Measurements from ENCODE around the gene RC3H2. TPM values are rescaled to one million over a fixed set of nuclear protein-coding genes. Genes with fewer than 3 reads are reported as not detected.

The RC3H2 gene, protein sequence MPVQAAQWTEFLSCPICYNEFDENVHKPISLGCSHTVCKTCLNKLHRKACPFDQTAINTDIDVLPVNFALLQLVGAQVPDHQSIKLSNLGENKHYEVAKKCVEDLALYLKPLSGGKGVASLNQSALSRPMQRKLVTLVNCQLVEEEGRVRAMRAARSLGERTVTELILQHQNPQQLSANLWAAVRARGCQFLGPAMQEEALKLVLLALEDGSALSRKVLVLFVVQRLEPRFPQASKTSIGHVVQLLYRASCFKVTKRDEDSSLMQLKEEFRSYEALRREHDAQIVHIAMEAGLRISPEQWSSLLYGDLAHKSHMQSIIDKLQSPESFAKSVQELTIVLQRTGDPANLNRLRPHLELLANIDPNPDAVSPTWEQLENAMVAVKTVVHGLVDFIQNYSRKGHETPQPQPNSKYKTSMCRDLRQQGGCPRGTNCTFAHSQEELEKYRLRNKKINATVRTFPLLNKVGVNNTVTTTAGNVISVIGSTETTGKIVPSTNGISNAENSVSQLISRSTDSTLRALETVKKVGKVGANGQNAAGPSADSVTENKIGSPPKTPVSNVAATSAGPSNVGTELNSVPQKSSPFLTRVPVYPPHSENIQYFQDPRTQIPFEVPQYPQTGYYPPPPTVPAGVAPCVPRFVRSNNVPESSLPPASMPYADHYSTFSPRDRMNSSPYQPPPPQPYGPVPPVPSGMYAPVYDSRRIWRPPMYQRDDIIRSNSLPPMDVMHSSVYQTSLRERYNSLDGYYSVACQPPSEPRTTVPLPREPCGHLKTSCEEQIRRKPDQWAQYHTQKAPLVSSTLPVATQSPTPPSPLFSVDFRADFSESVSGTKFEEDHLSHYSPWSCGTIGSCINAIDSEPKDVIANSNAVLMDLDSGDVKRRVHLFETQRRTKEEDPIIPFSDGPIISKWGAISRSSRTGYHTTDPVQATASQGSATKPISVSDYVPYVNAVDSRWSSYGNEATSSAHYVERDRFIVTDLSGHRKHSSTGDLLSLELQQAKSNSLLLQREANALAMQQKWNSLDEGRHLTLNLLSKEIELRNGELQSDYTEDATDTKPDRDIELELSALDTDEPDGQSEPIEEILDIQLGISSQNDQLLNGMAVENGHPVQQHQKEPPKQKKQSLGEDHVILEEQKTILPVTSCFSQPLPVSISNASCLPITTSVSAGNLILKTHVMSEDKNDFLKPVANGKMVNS
- total RNA-seq: 48.6 and 85.1 TPM in 2 replicates

DNA sequence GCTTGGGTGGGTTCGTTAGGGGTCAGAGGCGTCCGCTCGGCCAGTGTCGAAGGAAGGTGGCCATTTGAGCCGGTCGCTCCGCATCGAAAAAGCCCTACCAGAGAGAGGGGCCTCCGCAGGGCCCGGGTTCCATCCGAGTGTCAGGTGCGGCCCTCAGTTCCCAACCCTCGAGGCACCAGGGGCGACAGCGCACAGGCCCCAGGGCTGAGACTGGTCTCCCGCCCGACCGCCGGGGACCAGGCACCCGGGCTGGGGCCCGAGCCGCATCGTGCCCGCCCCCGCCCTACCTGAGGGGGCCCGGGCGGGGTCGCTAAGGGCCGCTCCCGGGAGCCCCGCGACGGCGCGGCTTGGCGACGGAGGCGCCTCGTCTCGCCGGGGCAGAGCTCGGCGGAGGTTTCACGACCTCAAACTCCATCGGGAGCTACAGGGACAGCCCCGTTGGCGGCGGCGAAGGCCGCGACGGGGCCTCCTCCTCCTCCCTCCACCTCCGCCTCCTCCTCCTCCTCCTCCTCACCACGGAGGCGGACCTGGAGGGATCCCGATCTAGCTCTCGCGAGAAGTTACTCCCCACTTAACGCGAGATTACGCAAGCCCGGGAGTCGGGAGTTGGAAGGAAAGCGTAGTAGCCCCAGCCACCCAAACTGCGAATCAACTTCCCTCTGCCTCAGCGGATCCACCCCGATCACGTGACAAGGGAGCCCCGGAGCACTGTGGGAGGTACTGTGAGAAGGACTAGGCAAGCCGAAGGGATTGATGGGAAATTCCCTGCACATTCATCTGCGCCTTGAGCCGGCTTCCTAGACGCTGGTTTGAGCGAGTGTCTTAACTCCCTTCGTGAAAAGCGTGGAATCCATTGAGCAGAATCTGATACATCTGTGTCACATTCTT is at the start of gene RC3H2:
RC3H2 (minus strand) TSS at position 537 of the 888 bp plus-strand sequence. CDS start 7,850 bp downstream, outside the sequence.
- DNase-seq (ENCODE audit: low read depth in 2 of 2): peak; percentile 100

DNA sequence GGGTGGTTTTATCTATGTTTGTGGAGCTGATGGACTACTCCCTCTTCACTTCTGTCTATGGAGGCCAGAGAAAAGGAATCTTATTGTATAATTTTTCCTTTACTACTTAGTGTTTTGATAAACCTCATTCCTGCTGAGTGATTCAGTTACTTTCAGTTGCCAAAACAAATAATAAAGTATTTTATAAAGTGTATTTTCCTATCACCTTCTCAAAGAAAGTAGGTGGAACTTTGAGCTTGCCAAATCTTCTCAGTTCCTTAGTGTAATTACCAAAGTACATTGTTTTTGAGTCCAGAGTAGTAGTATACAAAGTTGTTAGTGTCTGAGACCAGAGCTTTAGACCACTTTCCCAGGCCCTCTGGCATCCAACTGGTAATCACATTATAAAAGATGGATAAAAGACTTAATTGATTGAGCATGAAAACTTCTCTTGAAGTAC is 49.1 kb upstream of the RC3H2 start:
- peak in 1 of 2 donors; percentile 65 for DNase-seq (ENCODE audit: low read depth in 2 of 2)

DNA sequence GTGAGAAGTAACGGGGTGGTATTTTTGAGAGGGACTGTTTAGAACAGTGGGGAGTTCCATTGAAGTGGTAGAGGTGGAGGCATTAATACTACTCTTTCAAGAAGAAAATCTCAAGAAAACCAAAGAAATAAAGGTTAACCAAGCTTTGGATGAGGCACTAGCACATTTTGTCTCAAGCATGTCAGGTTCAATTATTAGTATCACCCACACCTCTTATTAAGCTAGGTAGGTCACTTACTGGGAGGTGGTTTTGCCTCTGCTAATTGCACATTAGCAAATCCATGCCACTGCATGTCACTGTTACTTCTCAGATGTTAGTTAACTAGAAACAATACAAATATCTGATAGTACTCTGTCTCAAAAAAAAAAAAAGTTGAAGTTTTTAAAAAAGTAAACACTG is 45.9 kb upstream of the RC3H2 start:
- no peak for DNase-seq (ENCODE audit: low read depth in 2 of 2)

DNA sequence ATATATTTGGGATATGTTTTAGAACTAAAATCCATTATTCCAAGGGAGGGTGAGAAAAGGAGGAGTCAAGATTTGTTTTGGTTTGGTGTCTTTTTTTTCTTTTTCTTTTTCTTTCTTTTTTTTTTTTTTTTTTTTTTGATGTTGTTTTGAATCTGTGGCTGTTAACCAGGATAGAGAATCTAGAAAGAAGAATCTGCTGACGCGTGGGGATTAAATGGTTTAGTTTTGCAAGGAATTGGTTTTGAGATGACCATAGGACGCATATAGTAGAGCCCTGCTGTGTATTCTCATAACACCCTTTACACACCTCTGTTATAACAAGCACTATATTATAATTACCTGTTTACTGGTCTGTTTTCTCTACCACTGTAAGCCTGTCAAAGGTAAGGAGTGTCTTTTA is 45.1 kb upstream of the RC3H2 start:
- DNase-seq (ENCODE audit: low read depth in 2 of 2): no peak

DNA sequence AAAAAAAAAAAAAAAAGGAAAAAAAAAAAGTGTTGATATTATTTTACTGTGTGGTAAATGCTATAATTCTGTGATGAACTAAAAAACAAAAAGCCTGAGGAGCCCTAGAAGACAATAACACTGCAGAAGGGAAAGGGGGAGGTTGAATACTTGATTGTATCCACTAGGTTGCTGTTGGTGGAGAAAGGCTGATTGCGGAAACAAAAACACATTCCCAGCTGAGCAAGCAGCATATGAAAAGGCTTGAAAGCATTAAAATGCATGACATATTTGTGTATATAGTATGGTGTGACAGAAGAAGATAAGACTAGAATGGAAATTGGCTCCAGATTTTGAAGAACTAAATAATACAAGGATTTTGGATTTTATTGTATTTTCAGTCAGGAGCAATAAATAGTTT is 44.5 kb upstream of the RC3H2 start:
- DNase-seq (ENCODE audit: low read depth in 2 of 2): peak in 1 of 2 donors; percentile 65

DNA sequence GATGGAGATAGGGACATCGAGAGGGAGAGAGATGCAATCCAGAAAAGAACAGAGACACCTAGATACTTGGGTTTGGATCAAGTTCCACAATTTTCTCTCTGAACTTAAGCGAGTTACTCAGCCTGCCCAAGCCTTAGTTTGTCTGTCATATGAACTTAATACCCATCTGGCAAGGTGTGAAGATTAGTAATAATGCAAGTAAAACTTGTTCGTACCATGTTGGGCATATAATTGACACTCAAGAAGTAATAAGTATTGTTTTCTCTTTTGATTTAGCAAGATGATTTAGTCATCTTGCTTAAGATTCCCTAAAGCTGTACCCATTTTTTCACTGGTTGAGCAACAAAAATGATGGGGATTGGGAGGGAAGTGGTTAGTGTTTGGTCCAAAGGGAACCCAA is 43.2 kb upstream of the RC3H2 start:
- DNase-seq (ENCODE audit: low read depth in 2 of 2): no peak

DNA sequence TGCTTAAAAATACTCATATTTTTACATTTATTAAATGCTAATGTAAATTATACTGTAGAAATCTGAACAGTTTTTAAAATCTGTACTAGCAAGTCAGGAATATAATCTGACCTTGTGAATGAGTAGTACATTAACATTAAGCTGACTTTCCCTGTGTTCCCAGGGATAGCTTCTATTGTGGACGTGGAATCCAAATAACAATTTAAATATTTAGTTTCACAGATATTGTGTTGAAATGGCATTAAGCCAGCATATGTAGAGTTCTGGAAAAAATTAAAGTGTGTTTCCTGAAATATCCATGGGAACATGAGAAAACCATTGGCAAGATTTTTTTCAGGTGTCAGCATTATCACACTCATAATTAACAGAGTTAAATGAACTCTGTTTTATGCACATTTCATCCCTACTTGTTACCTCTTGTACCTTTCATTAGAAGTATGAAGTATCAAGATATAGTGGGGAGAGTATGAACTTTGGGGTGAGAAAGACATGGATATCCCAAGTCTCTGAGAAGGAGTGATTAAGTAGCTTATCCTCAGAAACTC is 41.4 kb upstream of the RC3H2 start:
- DNase-seq (ENCODE audit: low read depth in 2 of 2): peak in 1 of 2 donors; percentile 90

DNA sequence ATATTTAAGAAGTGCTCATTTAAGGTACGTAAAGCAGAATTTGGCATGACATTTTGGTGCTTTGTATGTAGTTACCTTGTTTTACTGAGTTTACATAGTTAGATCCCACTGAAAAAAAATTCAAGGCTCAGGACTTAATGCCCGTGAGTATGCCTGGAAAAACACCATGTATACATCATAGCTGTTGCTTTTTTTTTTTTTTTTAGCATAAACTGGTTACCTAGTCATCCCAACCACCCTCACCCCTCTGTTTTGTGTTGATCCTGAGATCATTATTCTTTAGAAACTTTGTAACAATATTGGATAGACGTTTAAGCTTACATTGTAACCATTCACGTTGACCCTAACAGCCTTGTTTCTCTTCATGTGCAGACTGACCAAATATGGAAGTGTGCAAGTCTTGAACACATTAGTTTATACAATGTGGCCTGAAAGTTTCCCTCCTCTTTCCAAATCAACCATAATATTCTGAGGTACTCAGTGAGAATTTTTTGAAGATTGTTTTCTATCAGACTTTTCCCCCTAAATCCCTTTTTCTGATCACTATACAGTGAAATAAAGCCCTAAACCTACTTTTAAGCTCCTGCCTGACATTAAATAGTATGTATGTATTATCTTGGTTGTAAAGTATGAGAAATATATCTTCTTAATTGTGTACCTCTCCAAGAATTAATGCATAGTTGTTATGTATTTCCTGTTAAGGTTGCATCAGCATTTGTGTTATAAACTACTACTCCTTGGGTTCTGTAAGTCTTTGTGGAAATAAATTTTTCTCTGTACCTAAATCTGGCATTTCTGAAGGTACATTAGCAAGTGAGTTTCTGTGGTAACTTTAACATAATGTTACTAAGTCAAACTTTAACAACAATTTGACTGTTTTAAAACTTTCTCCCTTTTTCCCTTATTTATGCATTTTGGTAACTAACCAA is 40.1 kb upstream of the RC3H2 start:
- no peak for DNase-seq (ENCODE audit: low read depth in 2 of 2)

DNA sequence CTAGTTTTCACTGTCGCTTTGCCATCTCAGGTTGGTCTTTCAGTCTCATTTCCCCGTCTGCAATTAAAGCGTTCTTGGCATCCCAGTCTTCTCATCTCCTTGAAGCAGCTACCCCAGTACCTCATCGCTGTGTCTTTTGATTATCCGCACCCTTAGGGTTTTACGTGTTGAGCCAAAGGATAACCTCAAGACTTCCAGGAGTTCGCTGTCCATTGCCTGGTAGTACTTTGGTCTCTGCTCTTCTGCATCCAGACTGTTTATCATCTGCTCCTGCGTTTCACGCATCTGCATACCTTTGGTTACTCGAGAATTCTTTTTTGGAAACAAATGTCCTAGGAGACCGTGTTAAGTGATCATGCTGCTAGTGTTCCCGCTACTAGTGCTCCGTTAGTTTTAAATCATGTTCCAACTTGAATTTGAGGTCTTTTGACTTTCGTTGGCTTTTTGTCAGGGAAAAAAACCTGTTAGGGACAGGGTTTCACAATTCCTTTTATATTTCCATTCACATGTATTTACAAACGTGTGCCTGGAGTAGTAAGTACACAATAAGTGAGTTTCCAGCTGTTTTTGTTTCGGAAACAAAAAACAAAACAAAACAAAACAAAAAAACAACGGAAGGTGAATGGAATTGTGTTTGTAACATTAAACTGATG is 36.5 kb upstream of the RC3H2 start:
- DNase-seq (ENCODE audit: low read depth in 2 of 2): peak; percentile 51 to 58

DNA sequence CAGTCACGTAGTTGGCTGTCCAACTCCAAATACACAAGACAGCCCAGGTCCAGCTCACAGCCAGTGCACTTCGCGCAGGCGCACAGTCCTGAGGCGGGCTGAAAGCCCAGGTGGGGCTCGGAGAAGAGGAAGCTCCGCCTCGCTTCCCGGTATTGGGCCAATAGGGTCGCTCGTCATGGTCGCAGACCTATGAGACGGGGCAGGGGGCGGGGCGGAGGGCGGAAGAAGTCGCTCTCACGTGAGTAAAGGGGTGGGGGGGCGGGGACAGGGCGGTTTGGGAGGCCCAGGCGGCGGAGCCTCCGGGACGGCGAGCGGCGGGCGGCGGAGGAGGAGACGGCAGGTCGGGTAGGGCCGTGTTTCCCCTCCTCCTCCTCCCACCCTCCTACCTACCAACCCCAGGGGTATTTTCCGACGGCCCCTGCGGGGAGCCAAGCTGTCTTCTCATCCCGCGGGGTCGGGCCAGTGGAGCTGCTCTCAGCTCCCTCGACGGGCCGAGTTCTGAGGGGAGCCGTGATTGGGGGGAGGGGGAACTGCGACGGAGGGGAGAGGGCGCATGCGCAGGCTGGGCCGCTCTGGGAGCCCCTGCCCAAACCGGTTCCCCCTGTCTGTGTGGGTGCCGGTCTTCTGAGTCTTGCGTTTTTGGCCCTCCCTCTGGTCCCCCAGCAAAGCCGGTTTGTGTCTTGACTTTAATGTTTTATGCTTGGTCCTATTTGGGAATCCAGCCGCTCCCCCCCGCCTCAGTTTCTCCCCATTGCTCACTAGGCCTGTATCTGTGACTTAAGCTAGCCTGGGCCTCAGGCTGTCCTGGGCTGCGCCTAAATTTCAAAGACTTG is 35.8 kb upstream of the RC3H2 start, which contains the start of gene RABGAP1:
RABGAP1 (plus strand) TSS at position 272 of the 833 bp plus-strand sequence. CDS start 16,040 bp downstream, outside the sequence.
- peak; percentile 98 to 99 for DNase-seq (ENCODE audit: low read depth in 2 of 2)

DNA sequence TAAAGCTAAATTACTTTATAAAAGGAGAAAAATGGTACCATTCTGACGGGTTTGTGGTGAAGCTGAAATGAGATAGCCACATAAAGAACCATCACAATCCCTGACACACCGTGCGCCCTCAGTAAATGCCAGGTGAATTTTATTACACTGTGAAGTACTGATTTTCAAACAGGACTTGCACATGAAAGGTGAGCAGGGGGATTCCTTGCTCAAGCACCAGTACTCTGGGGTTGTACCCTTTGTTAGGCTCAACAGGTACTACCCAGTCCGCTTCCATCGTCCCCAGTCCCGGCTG is 35.2 kb upstream of the RC3H2 start:
- DNase-seq (ENCODE audit: low read depth in 2 of 2): no peak

DNA sequence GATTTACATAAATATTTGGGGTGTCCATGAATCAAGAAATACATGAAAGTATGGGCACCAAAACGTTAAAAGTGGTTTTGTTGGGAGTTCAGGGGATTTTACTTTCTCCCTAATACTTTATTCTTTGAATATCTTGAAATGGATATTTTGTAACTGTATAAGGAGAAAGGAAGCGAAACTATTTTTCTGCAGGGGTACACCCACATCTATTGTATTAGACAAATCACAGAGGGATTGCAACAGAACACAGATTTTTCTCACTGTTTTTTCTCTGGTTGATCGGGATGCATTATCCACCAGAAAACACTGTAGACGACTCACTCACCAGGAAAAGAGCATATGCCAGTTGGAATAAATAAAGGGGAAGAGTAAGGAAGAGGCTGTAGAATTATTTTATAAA is 34.4 kb upstream of the RC3H2 start:
- DNase-seq (ENCODE audit: low read depth in 2 of 2): no peak

DNA sequence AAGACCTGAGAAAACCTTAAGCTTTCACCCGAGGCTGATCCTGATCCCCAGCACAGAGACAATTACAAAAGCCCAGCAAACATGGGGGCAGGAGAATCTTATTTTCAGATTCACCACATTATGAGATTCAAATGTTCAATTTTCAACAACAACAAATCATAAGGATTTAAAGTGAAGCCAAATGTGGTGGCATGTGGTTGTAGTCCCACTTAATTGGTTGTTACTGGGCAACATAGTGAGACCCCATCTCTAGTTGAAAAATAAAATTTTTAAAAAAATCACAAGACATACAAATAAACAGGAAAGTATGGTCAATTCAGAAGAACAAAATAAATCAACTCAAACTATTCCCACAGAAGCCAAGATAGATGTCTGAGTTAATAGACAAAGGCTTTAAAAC is 31.7 kb upstream of the RC3H2 start:
- no peak for DNase-seq (ENCODE audit: low read depth in 2 of 2)

DNA sequence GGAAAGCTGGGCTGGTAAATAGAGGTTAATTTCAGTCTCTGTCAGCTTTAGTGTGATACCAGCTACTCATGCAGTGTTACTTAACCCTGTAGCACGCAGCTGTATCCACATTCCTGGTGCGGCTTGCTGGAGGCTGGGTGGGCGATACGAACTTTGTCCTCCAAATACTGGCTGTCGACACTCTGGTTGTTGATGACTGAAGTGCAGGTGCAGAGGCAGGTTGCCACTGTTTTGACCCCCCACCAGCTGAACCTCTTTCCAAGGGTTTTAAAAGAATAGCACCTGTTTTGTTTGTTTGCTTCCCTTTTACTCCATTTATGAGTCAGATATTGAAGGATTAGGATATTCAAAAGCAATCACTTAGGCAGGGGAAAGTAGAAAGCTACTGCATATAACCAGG is 31.3 kb upstream of the RC3H2 start:
- no peak for DNase-seq (ENCODE audit: low read depth in 2 of 2)

DNA sequence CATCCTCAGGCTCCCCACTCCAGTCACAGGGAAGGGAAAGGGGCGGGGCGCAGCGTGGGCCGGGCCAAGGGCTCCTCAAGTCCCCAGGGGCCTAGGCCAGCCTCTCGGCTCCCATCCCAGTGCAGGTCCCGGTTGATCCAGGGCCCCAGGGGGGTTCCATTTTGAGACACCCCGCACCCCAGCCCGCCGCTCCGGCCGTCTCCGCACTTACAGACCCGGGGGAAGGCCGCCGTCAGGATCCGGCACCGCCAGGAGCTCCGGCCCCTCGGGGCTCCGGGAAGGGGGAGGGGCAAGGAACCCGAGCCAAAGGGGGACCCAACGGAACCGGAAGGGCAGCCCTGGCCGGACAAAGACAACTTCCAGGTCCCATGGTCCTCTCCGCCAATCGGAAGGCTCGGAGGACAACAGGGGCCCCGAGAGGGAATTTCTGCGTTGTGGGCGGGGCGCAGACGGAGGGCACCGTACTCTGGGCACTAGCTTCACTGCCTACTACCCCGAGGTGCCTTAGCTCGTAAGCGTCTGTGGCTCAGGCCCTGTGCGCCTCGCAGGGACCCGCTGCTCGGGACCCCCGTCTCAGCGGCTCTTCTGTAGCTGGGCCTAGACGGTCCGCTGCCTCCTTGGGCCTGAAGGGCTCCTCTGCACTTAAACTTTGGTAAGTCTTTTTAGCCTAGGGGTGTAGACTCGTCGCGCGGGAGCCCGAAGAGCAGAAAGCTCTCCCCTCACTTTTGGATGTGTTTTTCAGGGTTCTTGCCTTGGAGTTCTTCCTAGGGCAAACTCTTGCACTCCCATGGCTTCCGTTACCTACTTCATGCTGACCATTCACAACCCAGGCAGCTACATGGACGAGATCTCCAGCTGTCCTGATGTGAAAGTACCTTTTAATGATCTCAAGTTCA is 26.3 kb upstream of the RC3H2 start, which contains the start of gene ZBTB26:
ZBTB26 (minus strand) TSS at position 287 of the 896 bp plus-strand sequence. CDS start 11,578 bp downstream, outside the sequence.
- DNase-seq (ENCODE audit: low read depth in 2 of 2): peak; percentile 93 to 94

DNA sequence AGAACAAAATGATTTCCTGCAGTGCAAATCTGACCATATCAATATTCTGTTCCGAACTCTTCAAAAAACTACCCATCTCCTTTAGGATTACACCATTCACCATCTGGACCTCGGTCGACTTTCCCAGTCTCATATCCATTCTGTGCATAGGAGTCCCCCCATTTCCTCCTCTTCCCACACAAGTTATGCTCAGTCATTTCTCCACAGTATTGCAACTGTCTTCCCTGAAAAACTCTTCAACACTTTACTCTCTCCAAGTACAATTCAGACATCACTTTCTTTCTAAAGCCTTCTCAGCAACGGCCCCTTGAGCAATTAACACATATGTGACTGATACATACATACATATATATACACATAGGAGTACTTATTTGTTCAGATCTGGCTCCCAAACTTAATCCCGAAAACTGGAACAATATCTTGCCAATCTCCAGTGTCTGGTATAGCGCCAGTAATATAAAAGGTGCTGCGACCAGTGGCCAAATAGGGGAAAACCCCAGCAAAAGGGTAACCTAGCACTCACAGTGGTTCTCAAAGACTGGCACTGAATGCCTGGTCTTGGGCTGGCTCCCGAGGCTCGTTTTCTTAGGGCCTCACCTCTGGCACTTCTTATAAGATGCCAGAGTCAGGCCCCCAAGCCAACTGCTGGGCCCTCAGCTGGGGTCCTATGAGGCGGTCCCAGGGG is 25.5 kb upstream of the RC3H2 start:
- no peak for DNase-seq (ENCODE audit: low read depth in 2 of 2)
